GM23248 (cell line): Measurements from ENCODE around the gene CD177. TPM values are rescaled to one million over a fixed set of nuclear protein-coding genes. Genes with fewer than 3 reads are reported as not detected.
"Not testable (repeated sequence)": the region's sequence is repeated elsewhere in the genome, so short reads cannot be mapped to it uniquely, and the experiment has no call there.

ENCODE experiments used
- DNase-seq: peaks from one replicate; pipeline ENCODE4 v3.0.0-alpha.2; 2015
- H2AFZ ChIP-seq: fragments of 200-600 bp; sonication (generic); 2 replicates; pipeline ENCODE4 v1.6.1; 2016; ENCODE audit warnings: antibody characterized with exemption
- H3F3A ChIP-seq: fragments of 200-600 bp; sonication (generic); 2 replicates; pipeline ENCODE4 v1.6.1; 2016; ENCODE audit warnings: mild to moderate bottlenecking, antibody characterized with exemption, mixed run types; ENCODE audit not compliant: insufficient read depth
- H3K27ac ChIP-seq: fragments of 200-600 bp; sonication (generic); 2 replicates; pipeline ENCODE4 v1.5.1; 2016; ENCODE audit warnings: mild to moderate bottlenecking
- H3K27me3 ChIP-seq: fragments of 200-600 bp; sonication (generic); replicated peaks from 2 replicates; pipeline ENCODE4 v1.6.1; 2016; ENCODE audit warnings: mild to moderate bottlenecking; ENCODE audit not compliant: insufficient read depth
- H3K36me3 ChIP-seq: fragments of 200-600 bp; sonication (generic); 2 replicates; pipeline ENCODE4 v1.6.1; 2016; ENCODE audit warnings: low read depth, mild to moderate bottlenecking
- H3K4me1 ChIP-seq: fragments of 200-600 bp; sonication (generic); 2 replicates; pipeline ENCODE4 v1.6.1; 2016; ENCODE audit warnings: mild to moderate bottlenecking; ENCODE audit not compliant: insufficient read depth
- H3K4me2 ChIP-seq: fragments of 200-600 bp; sonication (generic); one replicate; pipeline ENCODE4 v1.6.1; 2016; ENCODE audit warnings: mild to moderate bottlenecking; ENCODE audit not compliant: unreplicated experiment
- H3K4me3 ChIP-seq: fragments of 200-600 bp; sonication (generic); 2 replicates; pipeline ENCODE4 v1.5.1; 2016; ENCODE audit warnings: mild to moderate bottlenecking
- H3K79me2 ChIP-seq: fragments of 200-600 bp; sonication (generic); 2 replicates; pipeline ENCODE4 v1.6.1; 2016; ENCODE audit warnings: mild to moderate bottlenecking; ENCODE audit not compliant: insufficient read depth
- H3K9ac ChIP-seq: fragments of 200-600 bp; sonication (generic); 2 replicates; pipeline ENCODE4 v1.6.1; 2016; ENCODE audit warnings: mild to moderate bottlenecking
- H3K9me2 ChIP-seq: fragments of 200-600 bp; sonication (generic); 2 replicates; pipeline ENCODE4 v1.6.1; 2016; ENCODE audit warnings: mixed run types, mild to moderate bottlenecking, moderate library complexity; ENCODE audit not compliant: insufficient read depth
- H3K9me3 ChIP-seq: fragments of 200-600 bp; sonication (generic); one replicate; pipeline ENCODE4 v1.6.1; 2017; ENCODE audit warnings: low read depth
- H4K20me1 ChIP-seq: fragments of 200-600 bp; sonication (generic); 2 replicates; pipeline ENCODE4 v1.6.0; 2016; ENCODE audit not compliant: insufficient read depth
- EZH2 ChIP-seq: fragments of 200-600 bp; sonication (generic); IDR thresholded peaks from 2 replicates; pipeline ENCODE4 v1.6.1; 2018; ENCODE audit warnings: antibody characterized with exemption, mild to moderate bottlenecking; ENCODE audit not compliant: insufficient read depth, poor library complexity, severe bottlenecking
- EZH2phosphoT487 ChIP-seq: fragments of 200-600 bp; sonication (generic); IDR thresholded peaks from 2 replicates; pipeline ENCODE4 v1.6.1; 2018; ENCODE audit warnings: antibody characterized with exemption, moderate library complexity, mild to moderate bottlenecking, low read depth; ENCODE audit not compliant: insufficient read depth
- WGBS, 2 experiments: methylation state at CpG; one replicate each; pipeline ENCODE4 v1.1.6; 2015 to 2017; ENCODE audit warnings: low lambda C conversion rate in 2 of 2, low coverage in 1 of 2; ENCODE audit errors: missing lambda C conversion rate in 2 of 2; 5-methylcytosine and 5-hydroxymethylcytosine counted together
- in situ Hi-C: fragments of 300-500 bp; cut with MboI; formaldehyde crosslinking; loops from 2 replicates; pipeline ENCODE4 v1.15.0; 2020
- polyA plus RNA-seq: library from polyadenylated mRNA; unstranded; fragments of >200 nt; fragmentation: Nextera tagmentation; extraction: Ambion mirVana; gene quantifications from 2 replicates; pipeline ENCODE4 v1.2.1, GENCODE V29; 2016
- total RNA-seq: library from RNA; depleted of rRNA; stranded (reverse); fragments of >200 nt; shearing (Covaris generic); gene quantifications from 2 replicates; pipeline ENCODE4 v1.2.3, GENCODE V29; 2014

The CD177 gene
- total and polyA plus RNA-seq, 2 experiments from 2014 or later = 0.32 to 0.36 TPM

GRCh38 chr19:43329989-43330388 lies 23.5 kb upstream of the CD177 start:
- Histone ChIP-seq H3K9ac (no peak overlapping the region), H4K20me1 (no peaks in the 10 kb centered on the region), H3K9me2 (no peaks in the 10 kb centered on the region), H3K4me3 (no peak overlapping the region), H3K27me3 (0 out of 2 replicates have a peak, but pooled peaks cover 6% of the 10 kb centered on the region), H2AFZ (no peak overlapping the region), H3F3A (no peaks in the 10 kb centered on the region), H3K79me2 (no peaks in the 10 kb centered on the region), H3K4me2 (no peak overlapping the region), H3K4me1 (no peaks in the 10 kb centered on the region), H3K27ac (no peak overlapping the region), H3K9me3 (no peaks in the 10 kb centered on the region), H3K36me3 (no peaks in the 10 kb centered on the region)
- TF ChIP-seq EZH2phosphoT487 = no peak
- in situ Hi-C loops = no loop called here
- WGBS, 2 experiments = 72 to 76% methylated on average over 2 of the region's 2 CpGs
- no peak for DNase-seq

GRCh38 chr19:43330726-43331434 lies 22.6 kb upstream of the CD177 start:
- H3K9ac ChIP-seq = no peak overlapping the region
- H3K27ac ChIP-seq = no peak overlapping the region
- no peaks in the 10 kb centered on the region for H3K9me2 ChIP-seq
- no peaks in the 10 kb centered on the region for H3F3A ChIP-seq
- 0 out of 2 replicates have a peak, but pooled peaks cover 6% of the 10 kb centered on the region for H3K27me3 ChIP-seq
- H3K36me3 ChIP-seq = no peaks in the 10 kb centered on the region
- no peak for TF ChIP-seq EZH2phosphoT487
- no peak for TF ChIP-seq EZH2
- no peak for DNase-seq
- H3K4me1 ChIP-seq = no peaks in the 10 kb centered on the region
- no peaks in the 10 kb centered on the region for H3K9me3 ChIP-seq
- H4K20me1 ChIP-seq = no peaks in the 10 kb centered on the region
- no peaks in the 10 kb centered on the region for H3K79me2 ChIP-seq
- 66 to 68% methylated on average over 11 of the region's 11 CpGs for WGBS, 2 experiments
- H3K4me3 ChIP-seq = no peak overlapping the region
- no peak overlapping the region for H2AFZ ChIP-seq
- H3K4me2 ChIP-seq = no peak overlapping the region
- in situ Hi-C loops = no loop called here

- no peaks in the 10 kb centered on the region for H3K9me2 ChIP-seq
- TF ChIP-seq EZH2phosphoT487 = no peak
- TF ChIP-seq EZH2 = no peak
- H3K27ac ChIP-seq = no peak overlapping the region
- no peaks in the 10 kb centered on the region for H3K4me1 ChIP-seq
- H3K36me3 ChIP-seq = no peaks in the 10 kb centered on the region
- no peak overlapping the region for H3K4me2 ChIP-seq
- H3K9ac ChIP-seq = no peak overlapping the region
- in situ Hi-C loops = no loop called here
- H4K20me1 ChIP-seq = no peaks in the 10 kb centered on the region
- H3F3A ChIP-seq = no peaks in the 10 kb centered on the region
- 0 out of 2 replicates have a peak, but pooled peaks cover 6% of the 10 kb centered on the region for H3K27me3 ChIP-seq
- H3K4me3 ChIP-seq = no peak overlapping the region
- WGBS, 2 experiments = 74 to 83% methylated on average over 3 to 4 of the region's 4 CpGs
- H2AFZ ChIP-seq = no peak overlapping the region
- H3K9me3 ChIP-seq = no peaks in the 10 kb centered on the region
- H3K79me2 ChIP-seq = no peaks in the 10 kb centered on the region
- no peak for DNase-seq
Measured at GRCh38 chr19:43331435-43332010, 22.0 kb upstream of the CD177 start.

- H3K9me2 ChIP-seq = no peaks in the 10 kb centered on the region
Measured at GRCh38 chr19:43332058-43332922, 21.2 kb upstream of the CD177 start.

GRCh38 chr19:43336508-43336907 lies 17.0 kb upstream of the CD177 start:
- in situ Hi-C loops, H3K9me3 ChIP-seq, H3K4me2 ChIP-seq, H2AFZ ChIP-seq, H3K36me3 ChIP-seq, H4K20me1 ChIP-seq, H3K27me3 ChIP-seq, H3K4me1 ChIP-seq, H3K9me2 ChIP-seq, H3K79me2 ChIP-seq, H3K4me3 ChIP-seq, H3K27ac ChIP-seq, H3F3A ChIP-seq, H3K9ac ChIP-seq, DNase-seq: not testable (repeated sequence)
- 86 to 95% methylated on average over 2 of the region's 2 CpGs for WGBS, 2 experiments

More at GRCh38 chr19:43332058-43332922, 21.2 kb upstream of the CD177 start:
- Histone ChIP-seq H3K36me3 (no peaks in the 10 kb centered on the region), H3K4me1 (no peaks in the 10 kb centered on the region), H2AFZ (no peak overlapping the region), H3K79me2 (no peaks in the 10 kb centered on the region), H3K9me3 (no peaks in the 10 kb centered on the region), H3K4me3 (no peak overlapping the region), H3K27ac (no peak overlapping the region), H3K4me2 (no peak overlapping the region), H3K9ac (no peak overlapping the region), H3K27me3 (0 out of 2 replicates have a peak, but pooled peaks cover 6% of the 10 kb centered on the region), H3F3A (no peaks in the 10 kb centered on the region), H4K20me1 (no peaks in the 10 kb centered on the region)
- TF ChIP-seq EZH2 (no peak), EZH2phosphoT487 (no peak)
- in situ Hi-C loops = no loop called here
- 65 to 74% methylated on average over 9 to 10 of the region's 10 CpGs for WGBS, 2 experiments
- no peak for DNase-seq
